H1 (cell line): Measurements from ENCODE around the gene MAF. TPM values are rescaled to one million over a fixed set of nuclear protein-coding genes. Genes with fewer than 3 reads are reported as not detected.

Source experiments
- HDAC2 ChIP-seq, 2 experiments: fragments of 300-600 bp in 1 of 2; sonication (generic) in 1 of 2; IDR thresholded peaks; 2 replicates each; pipeline ENCODE4 v1.6.1; 2011 to 2012; ENCODE audit warnings: low read depth in 2 of 2, low read length in 2 of 2, mild to moderate bottlenecking in 2 of 2, moderate library complexity in 2 of 2, borderline replicate concordance in 1 of 2, inconsistent platforms in 1 of 2
- NRF1 ChIP-seq: IDR thresholded peaks from 2 replicates; pipeline ENCODE4 v1.6.1; 2011; ENCODE audit warnings: mild to moderate bottlenecking, low read depth, low read length, improper control_type of control experiment
- RXRA ChIP-seq: IDR thresholded peaks from 2 replicates; pipeline ENCODE4 v1.6.1; 2011; ENCODE audit warnings: low read depth, mild to moderate bottlenecking, low read length, moderate library complexity; ENCODE audit not compliant: insufficient read depth
- SRF ChIP-seq: IDR thresholded peaks from 2 replicates; pipeline ENCODE4 v1.6.1; 2011; ENCODE audit warnings: mild to moderate bottlenecking, low read depth, low read length, moderate library complexity
- TAF1 ChIP-seq: IDR thresholded peaks from 2 replicates; pipeline ENCODE4 v1.6.1; 2011; ENCODE audit warnings: mild to moderate bottlenecking, low read depth, low read length
- ZNF274 ChIP-seq: IDR thresholded peaks from 2 replicates; pipeline ENCODE4 v1.7.0; 2012; ENCODE audit warnings: low read length, borderline replicate concordance; ENCODE audit errors: extremely low read depth
- polyA plus RNA-seq, 7 experiments: library from polyadenylated mRNA; depleted of rRNA in 3 of 7; stranded (reverse) in 5 of 7; unstranded in 2 of 7; fragments of >200 nt in 5 of 7; fragments of 200-250 nt in 2 of 7; gene quantifications; 1 replicate in 5 of 7; 2 replicates in 1 of 7; 4 replicates in 1 of 7; pipeline versions ENCODE4 v1.2.1 to v1.2.3, GENCODE V29; 2011 to 2013; ENCODE audit warnings: missing spikeins in 2 of 7, mixed read lengths in 2 of 7
- total RNA-seq: library from RNA; stranded (reverse); fragmentation: NEBNext Ultra II Directional; extraction: Animal tissue kit (Norgen Biotek cat#: 25700); gene quantifications from 2 replicates; pipeline ENCODE4 v1.2.1, GENCODE V29; 2021

The MAF gene
- total and polyA plus RNA-seq, 2 of the 8 experiments (the other 6 are each of a cell fraction or from before 2014, with no cell fraction given), result 1.3 to 2.7 TPM

- no peak for TF ChIP-seq SRF
- no peak for TF ChIP-seq NRF1
- TF ChIP-seq TAF1, result no peak
- no peak for TF ChIP-seq ZNF274
- no peak for TF ChIP-seq RXRA
- no peak for TF ChIP-seq HDAC2 (IDR thresholded peaks at IDR 0.05; ENCODE audit: borderline replicate concordance in 1 of 2, low read depth in 2 of 2, low read length in 2 of 2)
These were observed 17.6 kb upstream of the MAF start (continued) for GRCh38 chr16:79618041-79618691.
